ENCODE results near the gene CNIH2. TPM values are rescaled to one million over a fixed set of nuclear protein-coding genes. Genes with fewer than 3 reads are reported as not detected.
"Not testable (repeated sequence)": the region's sequence is repeated elsewhere in the genome, so short reads cannot be mapped to it uniquely, and the experiment has no call there.

Gene CNIH2
- polyA plus RNA-seq, 1 donor from 2014 or later: 47.9 TPM

GRCh38 chr11:66310324-66310723 is 32.3 kb downstream of the CNIH2 start:
- Histone ChIP-seq H3K9me2 (ENCODE audit: insufficient read depth, low read length) (no peaks in the 10 kb centered on the region), H4K20me1 (ENCODE audit: insufficient read depth) (no peaks in the 10 kb centered on the region), H2AFZ (ENCODE audit: low read depth, low read length) (no peak overlapping the region), H3K4me3 (ENCODE audit: low read length) (no peak overlapping the region), H3K9ac (ENCODE audit: low read length) (no peak overlapping the region), H3K9me3 (ENCODE audit: low read length) (no peaks in the 10 kb centered on the region), H3K79me2 (replicated peaks; ENCODE audit: insufficient read depth, low read length) (no peaks in the 10 kb centered on the region), H3K27me3 (ENCODE audit: insufficient read depth, low read depth, low read length) (peaks cover 11% of the 10 kb centered on the region), H3F3A (ENCODE audit: insufficient read depth, low read length, poor library complexity, severe bottlenecking) (no peaks in the 10 kb centered on the region), H3K36me3 (ENCODE audit: insufficient read depth, low read length) (no peaks in the 10 kb centered on the region), H3K4me2 (ENCODE audit: low read length) (no peak overlapping the region), H3K27ac (ENCODE audit: low read length) (no peak overlapping the region)
- TF ChIP-seq REST (IDR thresholded peaks at IDR 0.05; ENCODE audit: borderline replicate concordance) (no peak), SMC3 (conservative IDR thresholded peaks at IDR 0.05; ENCODE audit: poor library complexity) (no peak), RAD21 (conservative IDR thresholded peaks at IDR 0.05) (no peak), MXI1 (conservative IDR thresholded peaks at IDR 0.05; ENCODE audit: poor library complexity, severe bottlenecking) (no peak), EP300 (conservative IDR thresholded peaks at IDR 0.05; ENCODE audit: poor library complexity, severe bottlenecking) (no peak), POLR2AphosphoS5 (IDR thresholded peaks at IDR 0.05) (no peak), EZH2 (IDR thresholded peaks at IDR 0.05; ENCODE audit: borderline replicate concordance, insufficient read depth, low read length, poor library complexity, severe bottlenecking) (no peak), TAF1 (IDR thresholded peaks at IDR 0.05; ENCODE audit: low read depth) (no peak), CTCF (IDR thresholded peaks at IDR 0.05; ENCODE audit: poor library complexity, severe bottlenecking) (no peak)

- not testable (repeated sequence) for H3K36me3 ChIP-seq (ENCODE audit: insufficient read depth, low read length); H3K9me2 ChIP-seq (ENCODE audit: insufficient read depth, low read length); H3K9me3 ChIP-seq (ENCODE audit: low read length); H3K79me2 ChIP-seq (replicated peaks; ENCODE audit: insufficient read depth, low read length); H4K20me1 ChIP-seq (ENCODE audit: insufficient read depth); H3K27ac ChIP-seq (ENCODE audit: low read length); H2AFZ ChIP-seq (ENCODE audit: low read depth, low read length); H3F3A ChIP-seq (ENCODE audit: insufficient read depth, low read length, poor library complexity, severe bottlenecking); H3K4me3 ChIP-seq (ENCODE audit: low read length); H3K4me2 ChIP-seq (ENCODE audit: low read length); H3K9ac ChIP-seq (ENCODE audit: low read length)
- peaks cover 11% of the 10 kb centered on the region for H3K27me3 ChIP-seq (ENCODE audit: insufficient read depth, low read depth, low read length)
These were observed 32.9 kb downstream of the CNIH2 start for GRCh38 chr11:66310803-66311440.

Data from neural cell (in vitro differentiated cells).